Activated CD4-positive, CD25-positive, alpha-beta regulatory T cell treated with anti-CD3 and anti-CD28 coated beads, Interleukin-2, amount 50 U/mL, for 72 hours (primary cell): ENCODE measurements around the gene TARDBP.
A peak's percentile ranks its signal among the peaks of the same experiment; 100 is the strongest.
"Not testable (repeated sequence)": the region's sequence is repeated elsewhere in the genome, so short reads cannot be mapped to it uniquely, and the experiment has no call there.

Source experiments
- DNase-seq: peaks from one replicate; pipeline ENCODE4 v3.0.0; 2021

The TARDBP gene

GRCh38 chr1:11044086-11044848, 31.8 kb downstream of the TARDBP start:
- DNase-seq = peak; percentile 21

- DNase-seq = peak; percentile 15
Measured at GRCh38 chr1:11044849-11045427, 32.5 kb downstream of the TARDBP start.

GRCh38 chr1:11045428-11046269, 33.2 kb downstream of the TARDBP start:
- peak; percentile 25 for DNase-seq

- peak; percentile 8 for DNase-seq
Measured at GRCh38 chr1:11046270-11046566, 33.8 kb downstream of the TARDBP start.

- DNase-seq = peak; percentile 23
Measured at GRCh38 chr1:11046625-11047365, 34.3 kb downstream of the TARDBP start, which contains the start of gene MASP2. Gene MASP2 (minus strand): TSS chr1:11047239. CDS start chr1:11047207, 32 bp downstream.

- not testable (repeated sequence) for DNase-seq
Measured at GRCh38 chr1:11051121-11051520, 38.7 kb downstream of the TARDBP start.

- DNase-seq = no peak
Measured at GRCh38 chr1:11051781-11052511, 39.5 kb downstream of the TARDBP start.

- no peak for DNase-seq
Measured at GRCh38 chr1:11052839-11053757, 40.6 kb downstream of the TARDBP start.

GRCh38 chr1:11053758-11054137, 41.3 kb downstream of the TARDBP start:
- no peak for DNase-seq

- no peak for DNase-seq
Measured at GRCh38 chr1:11054181-11054580, 41.7 kb downstream of the TARDBP start.

- DNase-seq = no peak
Measured at GRCh38 chr1:11054666-11055065, 42.2 kb downstream of the TARDBP start.

- no peak for DNase-seq
Measured at GRCh38 chr1:11055676-11056075, 43.2 kb downstream of the TARDBP start.

- DNase-seq = no peak
Measured at GRCh38 chr1:11056504-11056903, 44.0 kb downstream of the TARDBP start.

GRCh38 chr1:11057477-11057876, 45.0 kb downstream of the TARDBP start:
- no peak for DNase-seq

GRCh38 chr1:11058026-11058425, 45.6 kb downstream of the TARDBP start:
- DNase-seq = no peak

- no peak for DNase-seq
Measured at GRCh38 chr1:11058595-11059154, 46.2 kb downstream of the TARDBP start.

GRCh38 chr1:11059155-11059967, 46.9 kb downstream of the TARDBP start:
- DNase-seq = no peak

GRCh38 chr1:11059968-11060830, 47.7 kb downstream of the TARDBP start, which contains the start of gene SRM:
Gene SRM (minus strand): TSS chr1:11060018. CDS start chr1:11059943, 75 bp downstream.
- peak; percentile 95 for DNase-seq
